Heart left ventricle (tissue), 16 donors: ENCODE measurements around the gene NR3C1. TPM values are rescaled to one million over a fixed set of nuclear protein-coding genes. Genes with fewer than 3 reads are reported as not detected.

Experiments used
- ATAC-seq, 4 donors: fragments of 200-7000 bp; cut with Tn5 transposase; one replicate each; pipeline ENCODE4 v1.9.1; 2020 to 2022; ENCODE audit warnings: moderate library complexity in 4 of 4, mild to moderate bottlenecking in 3 of 4, moderate number of reproducible peaks in 1 of 4
- DNase-seq, 5 donors: peaks; one replicate each; pipeline ENCODE4 v3.0.0-alpha.2; 2020
- H3K27ac ChIP-seq, 12 donors: fragments of 200-600 bp; sonication (generic) in 4 of 12; one replicate each; pipeline versions ENCODE4 v1.5.0 to v1.8.0; 2016 to 2022; ENCODE audit warnings: mild to moderate bottlenecking in 2 of 12
- H3K27me3 ChIP-seq, 9 donors: fragments of 200-600 bp; sonication (generic) in 2 of 9; one replicate each; pipeline versions ENCODE4 v1.5.1 to v1.8.0; 2016 to 2022; ENCODE audit warnings: mild to moderate bottlenecking in 3 of 9
- H3K36me3 ChIP-seq, 9 donors: fragments of 200-600 bp; sonication (generic) in 2 of 9; one replicate each; pipeline versions ENCODE4 v1.5.0 to v1.8.0; 2018 to 2022; ENCODE audit warnings: mild to moderate bottlenecking in 2 of 9
- H3K4me1 ChIP-seq, 12 donors: fragments of 200-600 bp; sonication (generic) in 4 of 12; one replicate each; pipeline versions ENCODE4 v1.5.0 to v1.8.0; 2016 to 2022; ENCODE audit warnings: mild to moderate bottlenecking in 3 of 12
- H3K4me3 ChIP-seq, 12 donors: fragments of 200-600 bp; sonication (generic) in 4 of 12; one replicate each; pipeline versions ENCODE4 v1.5.0 to v1.8.0; 2017 to 2022; ENCODE audit warnings: mild to moderate bottlenecking in 9 of 12, moderate library complexity in 4 of 12
- H3K9me3 ChIP-seq, 12 donors: fragments of 200-600 bp; sonication (generic) in 4 of 12; one replicate each; pipeline versions ENCODE4 v1.5.0 to v1.8.0; 2016 to 2022; ENCODE audit warnings: mild to moderate bottlenecking in 1 of 12
- POLR2A ChIP-seq, 2 donors: fragments of 450-650 bp; IDR thresholded peaks; one replicate each; pipeline ENCODE4 v1.6.1; 2017; ENCODE audit warnings: antibody characterized with exemption in 2 of 2, mild to moderate bottlenecking in 2 of 2, moderate library complexity in 2 of 2
- WGBS, 4 donors: extraction: QIAGEN DNeasy Blood & Tissue Kit in 2 of 4; methylation state at CpG; one replicate each; pipeline versions ENCODE4 v1.1.5 to v1.1.7; 2013 to 2018; 5-methylcytosine and 5-hydroxymethylcytosine counted together
- intact Hi-C, 10 donors: fragments of 100-400 bp; cut with DNase I; formaldehyde crosslinking; loops; one replicate each; pipeline versions ENCODE4 v1.11.1 to v1.14.2; 2022
- polyA plus RNA-seq, 2 donors: library from polyadenylated mRNA; stranded (reverse); fragments of 200-250 nt; gene quantifications; one replicate each; pipeline ENCODE4 v1.2.3, GENCODE V29; 2013
- total RNA-seq, 9 donors: library from RNA; depleted of rRNA in 2 of 9; stranded (reverse); fragments of >200 nt in 2 of 9; fragmentation: NEBNext Ultra II Directional in 3 of 9; extraction: Animal tissue kit (Norgen Biotek cat#: 25700) in 3 of 9; gene quantifications; one replicate each; pipeline versions ENCODE4 v1.1.0 to v1.2.4, GENCODE V29; 2016 to 2023
- TF ChIP-seq, protein P1 (sequence below), 12 donors: fragments of 200-600 bp; sonication (generic) in 4 of 12; IDR thresholded peaks; one replicate each; pipeline versions ENCODE4 v1.5.0 to v1.8.0; 2018 to 2022; ENCODE audit warnings: antibody characterized with exemption in 12 of 12, mild to moderate bottlenecking in 5 of 12
- donor health status: ischemic (EF 13 %, LVEDD 7.1; RV severe dilation, severe dysfunction).
- donor health status: healthy with polysubstance abuse.
- donor health status: DM: no; HTN: yes; CAD: no.
- donor health status: DM: no; HTN: no; CAD: no.
- donor health status: ischemic (EF 25% LVEDD 6.9; RV normal size, moderate dysfunction).
- donor health status: ischemic (EF 25% LVEDD 5.7; RV mildly dilated, moderate dysfunction).
- donor health status: healthy.
- donor health status: DM: yes; HTN: yes; CAD: no.
- donor health status: ischemic (EF 35%, LVEDD 5.7; RV mildly dilated, moderate dysfunction).
- donor health status: nonischemic (EF 11% LVEDD 7.7; RV severe dilation, severe dysfunction).
- donor health status: DM: yes; HTN: yes; CAD: no.
- donor health status: PGD.
- donor health status: ischemic (EF 29% LVEDD 5.4; RV normal size, mild dysfunction).
- donor health status: nonischemic (EF 23%, LVEDD 6.1; RV moderate dilation, normal function).

NR3C1 gene
- total and polyA plus RNA-seq, 11 donors = 10.4 to 73.7 (median 45.3) TPM

DNA sequence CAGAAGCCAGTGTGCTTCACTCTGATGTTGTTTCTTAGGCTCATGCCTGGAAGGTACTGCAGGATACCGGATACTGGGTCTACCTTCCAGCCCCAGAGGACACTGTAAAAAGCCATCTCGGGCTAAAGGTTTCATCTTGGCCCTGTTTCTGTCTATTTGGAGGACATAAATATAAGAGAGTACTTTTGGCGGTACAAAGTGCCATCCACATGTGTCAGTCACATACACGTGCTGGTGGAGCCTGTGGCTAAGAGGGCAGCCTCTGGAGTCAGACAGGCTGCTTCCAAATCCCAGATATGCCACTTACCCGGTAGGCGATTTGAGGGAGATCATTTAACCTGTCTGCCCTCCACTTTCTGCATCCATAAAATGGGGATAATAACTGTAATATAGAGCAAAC is 160.4 kb downstream of the NR3C1 start:
- H3K4me1 ChIP-seq = peaks cover 0 to 18% (median 5%) of the 10 kb centered on the region in 12 donors
- H3K36me3 ChIP-seq = no peaks in the 10 kb centered on the region
- ATAC-seq (no peak), DNase-seq (peak in 1 of 5 donors; percentile 27)
- WGBS, 4 donors = 90 to 95% (median 94%) methylated on average over 6 of the region's 6 CpGs
- TF ChIP-seq, protein P1, sequence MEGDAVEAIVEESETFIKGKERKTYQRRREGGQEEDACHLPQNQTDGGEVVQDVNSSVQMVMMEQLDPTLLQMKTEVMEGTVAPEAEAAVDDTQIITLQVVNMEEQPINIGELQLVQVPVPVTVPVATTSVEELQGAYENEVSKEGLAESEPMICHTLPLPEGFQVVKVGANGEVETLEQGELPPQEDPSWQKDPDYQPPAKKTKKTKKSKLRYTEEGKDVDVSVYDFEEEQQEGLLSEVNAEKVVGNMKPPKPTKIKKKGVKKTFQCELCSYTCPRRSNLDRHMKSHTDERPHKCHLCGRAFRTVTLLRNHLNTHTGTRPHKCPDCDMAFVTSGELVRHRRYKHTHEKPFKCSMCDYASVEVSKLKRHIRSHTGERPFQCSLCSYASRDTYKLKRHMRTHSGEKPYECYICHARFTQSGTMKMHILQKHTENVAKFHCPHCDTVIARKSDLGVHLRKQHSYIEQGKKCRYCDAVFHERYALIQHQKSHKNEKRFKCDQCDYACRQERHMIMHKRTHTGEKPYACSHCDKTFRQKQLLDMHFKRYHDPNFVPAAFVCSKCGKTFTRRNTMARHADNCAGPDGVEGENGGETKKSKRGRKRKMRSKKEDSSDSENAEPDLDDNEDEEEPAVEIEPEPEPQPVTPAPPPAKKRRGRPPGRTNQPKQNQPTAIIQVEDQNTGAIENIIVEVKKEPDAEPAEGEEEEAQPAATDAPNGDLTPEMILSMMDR (IDR thresholded peaks at IDR 0.05) = no peak
- no peak for TF ChIP-seq POLR2A (IDR thresholded peaks at IDR 0.05)
- H3K4me3 ChIP-seq = no peak overlapping the region
- H3K27ac ChIP-seq = peak overlapping the region in 5 of 12 donors; percentile 53 to 85 (median 77)
- intact Hi-C loops = no loop called here
- no peaks in the 10 kb centered on the region for H3K9me3 ChIP-seq
- H3K27me3 ChIP-seq = no peaks in the 10 kb centered on the region

DNA sequence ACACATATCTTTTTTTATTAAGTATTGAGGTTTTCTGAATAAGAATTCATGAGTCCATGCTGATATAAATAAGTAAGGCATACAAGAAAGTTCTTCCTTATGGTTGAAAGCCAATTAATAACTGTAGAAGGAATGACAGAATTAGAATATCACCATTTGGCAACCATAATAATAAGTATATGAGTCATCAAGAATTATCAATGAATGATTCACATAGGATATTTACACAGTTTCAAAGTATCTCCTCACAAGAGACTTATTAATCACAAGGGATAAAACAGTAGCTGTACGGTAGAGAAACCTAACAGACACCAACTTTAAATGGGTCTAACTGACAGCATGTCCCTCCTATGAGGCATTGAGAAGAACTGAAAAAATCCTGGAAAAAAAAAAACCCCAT is 161.6 kb downstream of the NR3C1 start:
- Histone ChIP-seq H3K4me1 (peaks cover 0 to 18% (median 5%) of the 10 kb centered on the region in 12 donors), H3K27ac (no peak overlapping the region), H3K4me3 (no peak overlapping the region), H3K9me3 (no peaks in the 10 kb centered on the region), H3K36me3 (no peaks in the 10 kb centered on the region), H3K27me3 (no peaks in the 10 kb centered on the region)
- ATAC-seq = no peak
- intact Hi-C loops = no loop called here
- no peak for TF ChIP-seq POLR2A (IDR thresholded peaks at IDR 0.05)
- TF ChIP-seq, protein P1 (IDR thresholded peaks at IDR 0.05) = no peak
- no peak for DNase-seq
- WGBS, 4 donors = 78 to 89% (median 82%) methylated on average over 1 of the region's 1 CpG

DNA sequence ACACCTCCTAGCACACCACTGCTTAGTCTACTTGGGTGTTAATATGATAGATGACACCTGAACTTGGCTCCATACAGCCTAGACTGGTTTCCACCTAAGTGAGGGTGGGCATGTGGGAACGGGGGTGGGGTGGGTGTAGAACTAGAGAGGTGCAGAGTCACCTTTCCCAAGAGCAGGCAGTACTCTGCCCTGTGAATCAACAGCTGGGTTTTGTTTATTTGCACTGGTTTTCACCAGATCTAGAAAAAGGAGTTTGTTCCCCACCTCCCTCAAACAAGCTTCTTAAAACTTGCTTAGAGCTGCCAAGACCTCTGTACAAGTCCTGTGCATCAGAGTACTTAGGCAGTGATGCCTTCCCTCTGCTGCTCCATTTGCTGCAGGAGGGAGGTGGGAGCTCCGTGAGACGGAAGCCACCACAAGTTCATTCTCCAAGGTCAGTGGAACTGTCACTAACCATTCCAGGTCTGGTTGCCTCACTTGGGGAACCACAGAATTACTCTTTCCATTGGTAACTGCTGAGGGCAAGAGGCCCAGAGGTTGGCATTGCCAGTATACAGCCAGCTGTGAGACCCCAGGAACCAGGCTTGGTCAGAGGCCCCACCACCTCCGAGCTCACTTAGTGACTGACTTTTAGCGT is 163.5 kb downstream of the NR3C1 start:
- Histone ChIP-seq H3K27me3 (no peaks in the 10 kb centered on the region), H3K4me3 (no peak overlapping the region), H3K9me3 (no peaks in the 10 kb centered on the region), H3K36me3 (no peaks in the 10 kb centered on the region), H3K4me1 (peaks cover 0 to 18% (median 5%) of the 10 kb centered on the region in 12 donors), H3K27ac (no peak overlapping the region)
- WGBS, 4 donors = 74 to 86% (median 78%) methylated on average over 3 to 5 of the region's 5 CpGs
- intact Hi-C loops = no loop called here
- TF ChIP-seq POLR2A (IDR thresholded peaks at IDR 0.05) = no peak
- TF ChIP-seq, protein P1 (IDR thresholded peaks at IDR 0.05) = no peak
- DNase-seq (no peak), ATAC-seq (no peak)

DNA sequence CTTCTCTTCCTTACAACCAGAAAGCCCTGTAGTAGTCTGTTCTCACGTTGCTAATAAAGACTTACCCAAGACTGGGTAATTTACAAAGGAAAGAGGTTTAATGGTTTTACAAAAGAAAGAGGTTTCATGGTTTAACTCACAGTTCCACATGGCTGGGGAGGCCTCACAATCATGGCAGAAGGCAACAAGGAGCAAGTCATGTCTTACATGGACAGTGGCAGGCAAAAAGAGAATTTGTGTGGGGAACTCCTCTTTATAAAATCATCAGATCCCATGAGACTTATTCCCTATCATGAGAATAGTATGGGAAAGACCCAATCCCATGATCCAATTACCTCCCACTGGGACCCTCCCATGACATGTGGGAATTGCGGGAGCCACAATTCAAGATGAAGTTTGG is 164.9 kb downstream of the NR3C1 start:
- DNase-seq = no peak
- intact Hi-C loops = no loop called here
- TF ChIP-seq, protein P1 (IDR thresholded peaks at IDR 0.05) = no peak
- no peak for TF ChIP-seq POLR2A (IDR thresholded peaks at IDR 0.05)
- Histone ChIP-seq H3K27me3 (no peaks in the 10 kb centered on the region), H3K36me3 (no peaks in the 10 kb centered on the region), H3K4me3 (no peak overlapping the region), H3K4me1 (peaks cover 0 to 10% (median 3%) of the 10 kb centered on the region in 12 donors), H3K27ac (no peak overlapping the region), H3K9me3 (no peaks in the 10 kb centered on the region)
- ATAC-seq = no peak
- 97 to 100% (median 98%) methylated on average over 2 of the region's 2 CpGs for WGBS, 4 donors
